A673 (cell line): ENCODE data around the gene ACTN4. TPM values are rescaled to one million over a fixed set of nuclear protein-coding genes. Genes with fewer than 3 reads are reported as not detected.

ENCODE experiments used
- BruUV-seq: library from RNA; stranded (reverse); fragments of 400-500 nt; replicated peaks from 2 replicates; lab custom pipeline; 2021; lab: Mats Ljungman, UMichigan
- CTCF ChIA-PET: fragments of 300-600 bp; sonication (Branson Sonifier 250); formaldehyde crosslinking; loops from one replicate; lab custom pipeline; 2022; ENCODE audit warnings: antibody characterized with exemption; lab: Charles Lee
- POLR2A ChIA-PET: fragments of 300-600 bp; sonication (Branson Sonifier 250); formaldehyde crosslinking; loops from one replicate; lab custom pipeline; 2022; ENCODE audit warnings: antibody characterized with exemption; ENCODE audit not compliant: low non-redundant PET; lab: Charles Lee
- DNase-seq: peaks from one replicate; pipeline ENCODE4 v3.0.0-alpha.2; 2015; ENCODE audit warnings: low spot score
- H3K27ac ChIP-seq: fragments of 200-600 bp; sonication (generic); 2 replicates; pipeline ENCODE4 v1.5.1; 2016; ENCODE audit warnings: mixed run types, low read depth, mild to moderate bottlenecking, mixed read lengths, antibody characterized with exemption, low read length; ENCODE audit not compliant: poor library complexity, severe bottlenecking
- H3K27me3 ChIP-seq: fragments of 200-600 bp; sonication (generic); replicated peaks from 2 replicates; pipeline ENCODE4 v1.6.1; 2017; ENCODE audit warnings: mixed run types, low read depth, mild to moderate bottlenecking, mixed read lengths, antibody characterized with exemption, low read length; ENCODE audit not compliant: insufficient read depth, poor library complexity
- H3K36me3 ChIP-seq: fragments of 200-600 bp; sonication (generic); 2 replicates; pipeline ENCODE4 v1.6.1; 2016; ENCODE audit warnings: mixed run types, mild to moderate bottlenecking, mixed read lengths, antibody characterized with exemption, low read length; ENCODE audit not compliant: insufficient read depth, poor library complexity, severe bottlenecking
- H3K4me1 ChIP-seq: fragments of 200-600 bp; sonication (generic); 2 replicates; pipeline ENCODE4 v1.6.1; 2017; ENCODE audit warnings: mixed run types, mild to moderate bottlenecking, mixed read lengths, antibody characterized with exemption, low read length; ENCODE audit not compliant: insufficient read depth, poor library complexity, severe bottlenecking
- H3K4me3 ChIP-seq: fragments of 200-600 bp; sonication (generic); 2 replicates; pipeline ENCODE4 v1.5.1; 2016; ENCODE audit warnings: low read depth, mixed run types, mild to moderate bottlenecking, mixed read lengths, low read length; ENCODE audit not compliant: poor library complexity, severe bottlenecking
- H3K9me3 ChIP-seq: fragments of 200-600 bp; sonication (generic); 2 replicates; pipeline ENCODE4 v1.6.1; 2016; ENCODE audit warnings: mixed run types, low read depth, mild to moderate bottlenecking, mixed read lengths, antibody characterized with exemption, low read length; ENCODE audit not compliant: poor library complexity, severe bottlenecking
- CTCF ChIP-seq: fragments of 300-800, 200-600 bp; sonication (generic); conservative IDR thresholded peaks from 2 replicates; pipeline ENCODE4 v1.5.1; 2017; ENCODE audit warnings: low read depth, mild to moderate bottlenecking, antibody characterized with exemption, low read length, moderate library complexity, mixed read lengths
- EZH2 ChIP-seq: fragments of 200-600 bp; sonication (generic); IDR thresholded peaks from 2 replicates; pipeline ENCODE4 v1.6.1; 2017; ENCODE audit warnings: borderline replicate concordance, low read depth, mild to moderate bottlenecking, mixed read lengths, antibody characterized with exemption, low read length; ENCODE audit not compliant: poor library complexity, severe bottlenecking
- intact Hi-C: fragments of 100-400 bp; cut with micrococcal nuclease; formaldehyde crosslinking; loops from one replicate; pipeline ENCODE4 v1.10.0; 2022; ENCODE audit not compliant: unreplicated experiment
- total RNA-seq: library from RNA; stranded (reverse); gene quantifications from 2 replicates; pipeline ENCODE4 v1.2.3, GENCODE V29; 2021

Gene ACTN4
- total RNA-seq, 1 experiment from 2014 or later: 397 TPM

- no peak overlapping the region for H3K4me3 ChIP-seq
- peaks cover 16% of the 10 kb centered on the region for H3K36me3 ChIP-seq
- H3K27me3 ChIP-seq: no peaks in the 10 kb centered on the region
- TF ChIP-seq EZH2: no peak
- TF ChIP-seq CTCF: no peak
- no TSS peak for BruUV-seq
- ChIA-PET POLR2A (interaction anchor here (0.7 kb wide), 1 partner anchor 9 kb away, joined by 4 read pairs; no protein-coding TSS in a partner anchor), CTCF (interaction anchor here (0.5 kb wide), 1 partner anchor 830 kb away, joined by 5 read pairs; no protein-coding TSS in a partner anchor)
- no peak for DNase-seq
- no peaks in the 10 kb centered on the region for H3K9me3 ChIP-seq
- peaks cover 8% of the 10 kb centered on the region for H3K4me1 ChIP-seq
- intact Hi-C loops: loop anchor here (5.0 kb wide), 1 partner anchor 199 kb away; the partner anchor contains the start of genes MRPS12 and SARS2
- no peak overlapping the region for H3K27ac ChIP-seq
Observed at GRCh38 chr19:38733493-38734175, 86.2 kb downstream of the ACTN4 start.

- Histone ChIP-seq H3K4me1 (peaks cover 8% of the 10 kb centered on the region), H3K9me3 (no peaks in the 10 kb centered on the region), H3K27ac (no peak overlapping the region), H3K36me3 (peaks cover 16% of the 10 kb centered on the region), H3K27me3 (no peaks in the 10 kb centered on the region), H3K4me3 (no peak overlapping the region)
- DNase-seq: no peak
- intact Hi-C loops: loop anchor here (5.0 kb wide), 1 partner anchor 198 kb away; the partner anchor contains the start of genes MRPS12 and SARS2
- TF ChIP-seq EZH2 (no peak), CTCF (no peak)
- ChIA-PET CTCF (no interaction called here), POLR2A (interaction anchor here (0.7 kb wide), 1 partner anchor 9 kb away, joined by 4 read pairs; no protein-coding TSS in a partner anchor)
- BruUV-seq: no TSS peak
Observed at GRCh38 chr19:38734176-38734425, 86.7 kb downstream of the ACTN4 start.

GRCh38 chr19:38734426-38735256 lies 87.2 kb downstream of the ACTN4 start:
- BruUV-seq: no TSS peak
- H3K27ac ChIP-seq: no peak overlapping the region
- CTCF ChIA-PET: no interaction called here
- TF ChIP-seq CTCF (no peak), EZH2 (no peak)
- POLR2A ChIA-PET: interaction anchor here (0.7 kb wide), 1 partner anchor 10 kb away, joined by 4 read pairs; no protein-coding TSS in a partner anchor
- no peak for DNase-seq
- H3K36me3 ChIP-seq: peaks cover 15% of the 10 kb centered on the region
- no peak overlapping the region for H3K4me3 ChIP-seq
- H3K27me3 ChIP-seq: no peaks in the 10 kb centered on the region
- intact Hi-C loops: loop anchor here (5.0 kb wide), 1 partner anchor 198 kb away; the partner anchor contains the start of genes MRPS12 and SARS2
- no peaks in the 10 kb centered on the region for H3K9me3 ChIP-seq
- peaks cover 8% of the 10 kb centered on the region for H3K4me1 ChIP-seq
